GM10266 (cell line): ENCODE measurements around the gene ZNF653.
A peak's percentile ranks its signal among the peaks of the same experiment; 100 is the strongest.
"Not testable (repeated sequence)": the region's sequence is repeated elsewhere in the genome, so short reads cannot be mapped to it uniquely, and the experiment has no call there.

Source experiments
- DNase-seq: peaks from one replicate; pipeline ENCODE4 v3.0.0; 2012; ENCODE audit errors: extremely low spot score
- CTCF ChIP-seq: IDR thresholded peaks from 2 replicates; pipeline ENCODE4 v1.5.1; 2012; ENCODE audit warnings: mild to moderate bottlenecking, low read depth; ENCODE audit not compliant: control insufficient read depth, insufficient read depth; ENCODE audit errors: missing control alignments

The ZNF653 gene

DNA sequence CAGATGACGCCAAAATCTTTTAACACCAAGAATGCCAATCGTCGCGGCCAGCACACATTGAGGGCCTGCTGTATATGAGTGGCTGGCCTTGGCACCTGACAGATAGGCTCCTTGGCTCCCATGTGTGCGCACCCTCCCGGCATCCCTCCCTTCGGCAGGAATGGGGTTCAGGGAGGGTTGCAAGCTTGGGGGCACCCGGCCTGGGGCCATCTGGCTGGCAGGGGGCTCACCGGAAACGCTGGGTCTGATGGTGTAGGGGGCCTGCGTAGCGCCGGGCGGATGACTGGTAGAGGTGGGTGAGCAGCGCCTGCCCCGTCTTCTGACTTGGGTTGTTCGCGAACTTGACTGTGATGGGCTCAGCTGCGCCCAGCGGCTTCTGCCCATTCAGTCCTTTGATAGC is 47.8 kb downstream of the ZNF653 start:
- no peak for DNase-seq

GRCh38 chr19:11457115-11457514 is 48.5 kb downstream of the ZNF653 start:
- no peak for DNase-seq
- no peak for TF ChIP-seq CTCF

More for the DNA sequence above, 47.8 kb downstream of the ZNF653 start:
- no peak for TF ChIP-seq CTCF

- TF ChIP-seq CTCF, result no peak
These were observed 49.0 kb downstream of the ZNF653 start for GRCh38 chr19:11456659-11457058.

DNA sequence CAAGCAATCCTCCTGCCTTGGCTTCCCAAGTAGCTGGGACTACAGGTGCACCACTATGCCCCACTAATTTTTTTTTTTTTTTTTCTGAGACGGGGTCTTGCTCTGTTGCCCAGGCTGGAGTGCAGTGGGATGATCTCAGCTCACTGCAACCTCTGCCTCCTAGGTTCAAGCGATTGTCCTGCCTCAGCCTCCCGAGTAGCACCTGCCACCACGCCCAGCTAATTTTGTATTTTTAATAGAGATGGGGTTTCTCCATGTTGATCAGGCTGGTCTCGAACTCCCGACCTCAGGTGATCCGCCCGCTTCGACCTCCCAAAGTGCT is 50.4 kb downstream of the ZNF653 start:
- DNase-seq, result not testable (repeated sequence)

More at GRCh38 chr19:11456659-11457058, 49.0 kb downstream of the ZNF653 start:
- DNase-seq, result no peak

DNA sequence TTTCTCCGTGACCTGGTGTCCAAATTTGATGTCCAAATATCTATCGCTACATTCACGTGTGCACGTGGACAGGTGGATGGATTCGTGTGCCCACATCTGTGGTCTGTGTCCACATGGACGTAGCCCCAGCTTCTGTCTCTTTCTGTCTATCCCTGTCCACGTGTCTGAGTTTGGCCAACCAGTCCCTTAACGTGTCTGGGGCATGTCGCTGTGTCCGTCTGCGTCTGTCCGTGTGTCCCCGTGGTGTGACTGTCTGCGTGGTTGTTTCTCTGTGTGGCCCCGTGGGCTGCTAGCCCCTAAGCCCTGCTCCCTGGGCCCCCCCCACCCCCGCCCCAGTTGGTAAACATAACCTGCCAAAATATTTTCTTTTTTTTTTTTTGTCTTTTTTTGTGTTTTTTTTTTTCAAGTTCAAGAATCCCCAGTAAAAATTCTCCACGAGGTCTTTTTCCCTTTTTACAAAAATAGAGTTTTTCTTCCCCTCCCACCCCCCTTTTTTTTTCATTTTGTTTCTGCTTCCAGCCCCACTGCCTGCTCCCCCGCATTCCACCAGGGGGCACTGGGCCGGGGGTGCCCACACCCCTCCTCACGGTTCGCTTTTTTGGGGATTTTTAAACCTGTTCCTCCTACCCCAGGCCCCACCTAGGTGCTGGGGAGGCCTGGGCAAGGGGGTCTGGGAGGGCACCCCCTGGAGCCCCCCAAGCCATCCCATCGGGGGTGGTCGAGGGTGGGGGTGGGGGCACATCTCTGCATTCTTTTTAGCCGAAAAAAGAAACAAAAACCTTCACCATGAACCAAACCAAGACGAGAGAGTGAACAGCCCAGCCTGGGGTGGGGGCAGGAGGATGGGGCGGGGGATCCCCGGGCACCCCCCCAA is 51.9 kb downstream of the ZNF653 start:
- peak; percentile 49 for TF ChIP-seq CTCF
- DNase-seq, result peak; percentile 80

DNA sequence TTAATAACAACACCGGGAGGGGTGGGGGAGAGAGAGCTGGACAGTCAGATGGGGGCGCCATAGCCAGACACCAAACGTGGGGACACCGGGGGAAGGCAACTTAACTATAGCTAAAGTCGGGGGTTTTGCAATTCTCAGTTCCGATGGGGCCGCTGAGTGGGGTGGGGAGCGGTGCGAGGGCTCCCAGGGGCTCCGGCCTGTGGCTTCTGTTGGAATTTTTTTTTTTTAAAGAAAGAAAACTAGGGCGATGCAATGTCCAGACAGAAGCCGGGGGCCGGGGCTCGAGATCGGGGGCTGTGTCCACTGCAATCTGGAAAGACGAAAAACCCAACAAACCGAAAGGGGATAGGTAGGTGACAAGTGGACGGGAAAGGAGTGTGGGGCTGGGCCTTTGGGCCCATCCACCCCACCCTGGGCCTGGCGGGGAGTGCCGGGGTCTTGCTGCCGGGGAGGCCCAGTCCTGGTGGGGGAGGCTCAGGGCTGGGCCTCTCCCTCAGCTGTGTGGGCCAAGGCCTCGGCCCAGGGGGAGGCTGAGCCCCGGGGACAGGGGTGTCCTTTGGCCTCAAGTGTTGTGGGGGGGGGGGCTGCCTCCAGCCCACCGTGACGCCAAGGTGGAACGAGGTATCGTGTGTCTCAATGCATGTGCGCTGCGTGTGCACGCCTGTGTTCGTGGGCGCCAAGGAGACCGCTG is 52.9 kb downstream of the ZNF653 start:
- TF ChIP-seq CTCF, result peak; percentile 25
- DNase-seq, result peak; percentile 45

DNA sequence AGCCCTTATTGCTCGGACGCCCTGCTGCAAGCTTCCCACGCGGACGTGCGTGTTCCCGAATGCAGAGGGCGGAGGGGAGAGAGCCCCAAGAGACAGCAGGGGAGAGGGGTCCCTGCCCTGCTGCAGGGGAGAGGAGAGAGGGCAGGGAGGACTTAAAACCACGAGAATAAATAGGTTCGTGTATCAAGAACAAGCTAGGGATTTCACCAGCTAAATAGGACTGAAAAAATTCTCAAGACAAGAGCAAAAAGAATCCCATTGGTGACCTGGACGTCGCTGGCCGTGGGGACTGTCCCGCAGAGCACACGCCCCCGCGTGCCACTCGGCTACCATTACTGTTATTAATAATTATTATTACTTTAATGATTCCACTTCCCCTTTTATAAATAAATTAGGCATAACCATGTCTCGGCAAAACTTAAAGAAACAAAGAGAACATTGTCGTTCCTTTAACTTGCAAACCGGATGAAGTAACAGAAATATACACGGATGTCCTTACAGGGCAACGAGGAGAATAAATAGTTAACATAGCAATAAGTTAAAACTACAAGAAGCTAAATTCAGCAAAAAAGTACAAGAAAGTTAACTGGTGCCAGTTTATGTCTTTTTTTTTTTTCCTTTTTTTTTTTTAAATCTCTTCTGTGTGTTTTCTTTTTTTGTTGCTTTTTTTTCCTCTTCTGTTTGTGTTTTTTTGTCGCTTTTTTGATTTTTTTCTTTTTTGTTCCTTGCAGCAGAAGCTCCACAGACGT is 53.6 kb downstream of the ZNF653 start:
- DNase-seq, result peak; percentile 85
- no peak for TF ChIP-seq CTCF
